PC-9 (cell line): ENCODE results near the gene ABL2. TPM values are rescaled to one million over a fixed set of nuclear protein-coding genes. Genes with fewer than 3 reads are reported as not detected.

Experiments used
- BruUV-seq: library from RNA; stranded (reverse); fragments of 400-500 nt; replicated peaks from 2 replicates; lab custom pipeline; 2021; lab: Mats Ljungman, UMichigan
- CTCF ChIA-PET: fragments of 300-600 bp; sonication (Branson Sonifier 250); formaldehyde crosslinking; loops from one replicate; lab custom pipeline; 2022; ENCODE audit warnings: antibody characterized with exemption; lab: Charles Lee
- POLR2A ChIA-PET: fragments of 300-600 bp; sonication (Branson Sonifier 250); formaldehyde crosslinking; loops from one replicate; lab custom pipeline; 2022; ENCODE audit warnings: antibody characterized with exemption; ENCODE audit not compliant: unreplicated experiment; lab: Charles Lee
- DNase-seq, 2 experiments: peaks; one replicate each; pipeline versions ENCODE4 v3.0.0 to v3.0.0-alpha.2; 2015 to 2022; ENCODE audit warnings: mixed read lengths in 1 of 2
- H2AFZ ChIP-seq: fragments of 200-600 bp; sonication (generic); 2 replicates; pipeline ENCODE4 v1.8.1; 2017; ENCODE audit warnings: antibody characterized with exemption
- H3F3A ChIP-seq: fragments of 200-600 bp; sonication (generic); 2 replicates; pipeline ENCODE4 v1.8.1; 2017; ENCODE audit warnings: antibody characterized with exemption, mild to moderate bottlenecking, low read depth; ENCODE audit not compliant: insufficient read depth
- H3K27ac ChIP-seq: fragments of 200-600 bp; sonication (generic); 2 replicates; pipeline ENCODE4 v1.6.1; 2016; ENCODE audit warnings: mixed run types
- H3K27me3 ChIP-seq: fragments of 200-600 bp; sonication (generic); 2 replicates; pipeline ENCODE4 v1.6.1; 2016; ENCODE audit warnings: low read depth, mixed run types; ENCODE audit not compliant: insufficient read depth
- H3K36me3 ChIP-seq: fragments of 200-600 bp; sonication (generic); 2 replicates; pipeline ENCODE4 v1.6.1; 2016; ENCODE audit warnings: low read depth, mixed run types
- H3K4me1 ChIP-seq: fragments of 200-600 bp; sonication (generic); replicated peaks from 2 replicates; pipeline ENCODE4 v1.6.1; 2016; ENCODE audit warnings: mixed run types; ENCODE audit not compliant: insufficient read depth
- H3K4me2 ChIP-seq: fragments of 200-600 bp; sonication (generic); 2 replicates; pipeline ENCODE4 v1.6.1; 2017; ENCODE audit warnings: mixed run types
- H3K4me3 ChIP-seq: fragments of 200-600 bp; sonication (generic); 2 replicates; pipeline ENCODE4 v1.6.1; 2016; ENCODE audit warnings: mixed run types
- H3K79me2 ChIP-seq: fragments of 200-600 bp; sonication (generic); 2 replicates; pipeline ENCODE4 v1.6.1; 2017; ENCODE audit warnings: low read depth, mixed run types
- H3K9me2 ChIP-seq: fragments of 200-600 bp; sonication (generic); 2 replicates; pipeline ENCODE4 v1.8.1; 2017; ENCODE audit warnings: mild to moderate bottlenecking; ENCODE audit not compliant: insufficient read depth
- H3K9me3 ChIP-seq: fragments of 200-600 bp; sonication (generic); 2 replicates; pipeline ENCODE4 v1.8.1; 2016; ENCODE audit warnings: low read depth; ENCODE audit not compliant: insufficient read depth
- H4K20me1 ChIP-seq: fragments of 200-600 bp; sonication (generic); 2 replicates; pipeline ENCODE4 v1.8.1; 2017; ENCODE audit not compliant: insufficient read depth
- CTCF ChIP-seq: fragments of 200-600 bp; sonication (generic); conservative IDR thresholded peaks from 2 replicates; pipeline ENCODE4 v1.6.1; 2017; ENCODE audit warnings: mixed run types, antibody characterized with exemption, mild to moderate bottlenecking, moderate library complexity
- EZH2 ChIP-seq: fragments of 200-600 bp; sonication (generic); IDR thresholded peaks from 2 replicates; pipeline ENCODE4 v1.8.0; 2017; ENCODE audit warnings: antibody characterized with exemption, low read depth
- intact Hi-C: fragments of 100-400 bp; cut with micrococcal nuclease; formaldehyde crosslinking; loops from one replicate; pipeline ENCODE4 v1.10.0; 2022; ENCODE audit not compliant: unreplicated experiment
- total RNA-seq: library from RNA; stranded (reverse); gene quantifications from 2 replicates; pipeline ENCODE4 v1.2.3, GENCODE V29; 2021

ABL2 gene
- total RNA-seq, 1 experiment from 2014 or later = 27.4 TPM

- Histone ChIP-seq H2AFZ (no peak overlapping the region), H4K20me1 (no peaks in the 10 kb centered on the region), H3K4me2 (no peak overlapping the region), H3K79me2 (no peaks in the 10 kb centered on the region), H3K9me3 (no peaks in the 10 kb centered on the region), H3K27ac (no peak overlapping the region), H3K27me3 (no peaks in the 10 kb centered on the region), H3K9me2 (no peaks in the 10 kb centered on the region), H3K36me3 (no peaks in the 10 kb centered on the region), H3K4me1 (peaks cover 23% of the 10 kb centered on the region), H3F3A (0 out of 2 replicates have a peak, but pooled peaks cover 9% of the 10 kb centered on the region), H3K4me3 (no peak overlapping the region)
- DNase-seq = no peak
- TF ChIP-seq CTCF (no peak), EZH2 (no peak)
- POLR2A ChIA-PET = interaction anchor here (0.6 kb wide), 1 partner anchor 274 kb away, joined by 30 read pairs; no protein-coding TSS in a partner anchor
- BruUV-seq = no TSS peak
- intact Hi-C loops = no loop called here
- CTCF ChIA-PET = interaction anchor here (0.6 kb wide), 1 partner anchor 59 kb away, joined by 6 read pairs; no protein-coding TSS in a partner anchor
Observed at GRCh38 chr1:179237222-179237621, 7.7 kb upstream of the ABL2 start.

DNA sequence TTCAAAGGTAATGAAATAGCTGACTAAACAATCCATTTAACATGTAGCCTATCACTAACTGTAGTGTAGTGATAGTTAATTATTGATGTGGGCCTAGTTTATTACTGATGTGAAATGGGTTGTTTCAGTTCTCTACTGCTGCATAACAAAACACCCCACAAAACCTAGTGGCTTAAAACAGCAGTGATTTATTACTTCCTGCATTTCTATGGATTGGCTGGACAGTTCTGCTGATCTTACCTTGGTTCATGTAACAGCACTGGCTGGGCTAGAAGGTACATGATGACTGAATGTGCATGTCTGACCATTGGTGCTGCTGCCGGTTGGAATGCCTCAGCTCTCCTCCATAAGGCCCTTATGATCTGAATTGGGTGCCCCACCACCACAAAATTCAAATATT, 5.4 kb upstream of the ABL2 start:
- Histone ChIP-seq H3K79me2 (no peaks in the 10 kb centered on the region), H3K4me1 (peaks cover 37% of the 10 kb centered on the region), H3K9me2 (no peaks in the 10 kb centered on the region), H3K27ac (peak overlapping the region; percentile 71), H3K4me3 (no peak overlapping the region), H3F3A (0 out of 2 replicates have a peak, but pooled peaks cover 16% of the 10 kb centered on the region), H2AFZ (no peak overlapping the region), H4K20me1 (no peaks in the 10 kb centered on the region), H3K4me2 (peak overlapping the region; percentile 17; the same call in 1 of the 2 replicates), H3K9me3 (no peaks in the 10 kb centered on the region), H3K27me3 (no peaks in the 10 kb centered on the region), H3K36me3 (no peaks in the 10 kb centered on the region)
- intact Hi-C loops = loop anchor here (5.0 kb wide), 2 partner anchors 57 to 703 kb away; partner anchors contain the start of gene SOAT1
- ChIA-PET CTCF (no interaction called here), POLR2A (no interaction called here)
- TF ChIP-seq EZH2 = no peak
- no peak for DNase-seq
- BruUV-seq = no TSS peak

- H3K79me2 ChIP-seq = peaks cover 23% of the 10 kb centered on the region
- no peaks in the 10 kb centered on the region for H3K9me2 ChIP-seq
- no peak overlapping the region for H3K4me2 ChIP-seq
- no TSS peak for BruUV-seq
- no peak overlapping the region for H3K27ac ChIP-seq
- H2AFZ ChIP-seq = no peak overlapping the region
- CTCF ChIA-PET = no interaction called here
- no peaks in the 10 kb centered on the region for H3K9me3 ChIP-seq
- no peaks in the 10 kb centered on the region for H3K27me3 ChIP-seq
- H3K36me3 ChIP-seq = no peaks in the 10 kb centered on the region
- TF ChIP-seq CTCF = no peak
- no peak for TF ChIP-seq EZH2
- POLR2A ChIA-PET = no interaction called here
- H3F3A ChIP-seq = peaks cover 31% of the 10 kb centered on the region; the same call in 1 of the 2 replicates
- no peak for DNase-seq
- no peak overlapping the region for H3K4me3 ChIP-seq
- intact Hi-C loops = loop anchor here (5.0 kb wide), 2 partner anchors 60 to 700 kb away; partner anchors contain the start of gene SOAT1
- no peaks in the 10 kb centered on the region for H4K20me1 ChIP-seq
- H3K4me1 ChIP-seq = peaks cover 44% of the 10 kb centered on the region
Observed at GRCh38 chr1:179231923-179232322, 2.4 kb upstream of the ABL2 start.
